A673 (cell line): Measurements from ENCODE around the gene PARVA. TPM values are rescaled to one million over a fixed set of nuclear protein-coding genes. Genes with fewer than 3 reads are reported as not detected.

Experiments used
- BruUV-seq: library from RNA; stranded (reverse); fragments of 400-500 nt; replicated peaks from 2 replicates; lab custom pipeline; 2021; lab: Mats Ljungman, UMichigan
- CTCF ChIA-PET: fragments of 300-600 bp; sonication (Branson Sonifier 250); formaldehyde crosslinking; loops from one replicate; lab custom pipeline; 2022; ENCODE audit warnings: antibody characterized with exemption; lab: Charles Lee
- POLR2A ChIA-PET: fragments of 300-600 bp; sonication (Branson Sonifier 250); formaldehyde crosslinking; loops from one replicate; lab custom pipeline; 2022; ENCODE audit warnings: antibody characterized with exemption; ENCODE audit not compliant: low non-redundant PET; lab: Charles Lee
- DNase-seq: peaks from one replicate; pipeline ENCODE4 v3.0.0-alpha.2; 2015; ENCODE audit warnings: low spot score
- H3K27ac ChIP-seq: fragments of 200-600 bp; sonication (generic); 2 replicates; pipeline ENCODE4 v1.5.1; 2016; ENCODE audit warnings: mixed run types, low read depth, mild to moderate bottlenecking, mixed read lengths, antibody characterized with exemption, low read length; ENCODE audit not compliant: poor library complexity, severe bottlenecking
- H3K27me3 ChIP-seq: fragments of 200-600 bp; sonication (generic); replicated peaks from 2 replicates; pipeline ENCODE4 v1.6.1; 2017; ENCODE audit warnings: mixed run types, low read depth, mild to moderate bottlenecking, mixed read lengths, antibody characterized with exemption, low read length; ENCODE audit not compliant: insufficient read depth, poor library complexity
- H3K36me3 ChIP-seq: fragments of 200-600 bp; sonication (generic); 2 replicates; pipeline ENCODE4 v1.6.1; 2016; ENCODE audit warnings: mixed run types, mild to moderate bottlenecking, mixed read lengths, antibody characterized with exemption, low read length; ENCODE audit not compliant: insufficient read depth, poor library complexity, severe bottlenecking
- H3K4me1 ChIP-seq: fragments of 200-600 bp; sonication (generic); 2 replicates; pipeline ENCODE4 v1.6.1; 2017; ENCODE audit warnings: mixed run types, mild to moderate bottlenecking, mixed read lengths, antibody characterized with exemption, low read length; ENCODE audit not compliant: insufficient read depth, poor library complexity, severe bottlenecking
- H3K4me3 ChIP-seq: fragments of 200-600 bp; sonication (generic); 2 replicates; pipeline ENCODE4 v1.5.1; 2016; ENCODE audit warnings: low read depth, mixed run types, mild to moderate bottlenecking, mixed read lengths, low read length; ENCODE audit not compliant: poor library complexity, severe bottlenecking
- H3K9me3 ChIP-seq: fragments of 200-600 bp; sonication (generic); 2 replicates; pipeline ENCODE4 v1.6.1; 2016; ENCODE audit warnings: mixed run types, low read depth, mild to moderate bottlenecking, mixed read lengths, antibody characterized with exemption, low read length; ENCODE audit not compliant: poor library complexity, severe bottlenecking
- CTCF ChIP-seq: fragments of 300-800, 200-600 bp; sonication (generic); conservative IDR thresholded peaks from 2 replicates; pipeline ENCODE4 v1.5.1; 2017; ENCODE audit warnings: low read depth, mild to moderate bottlenecking, antibody characterized with exemption, low read length, moderate library complexity, mixed read lengths
- EZH2 ChIP-seq: fragments of 200-600 bp; sonication (generic); IDR thresholded peaks from 2 replicates; pipeline ENCODE4 v1.6.1; 2017; ENCODE audit warnings: borderline replicate concordance, low read depth, mild to moderate bottlenecking, mixed read lengths, antibody characterized with exemption, low read length; ENCODE audit not compliant: poor library complexity, severe bottlenecking
- intact Hi-C: fragments of 100-400 bp; cut with micrococcal nuclease; formaldehyde crosslinking; loops from one replicate; pipeline ENCODE4 v1.10.0; 2022; ENCODE audit not compliant: unreplicated experiment
- total RNA-seq: library from RNA; stranded (reverse); gene quantifications from 2 replicates; pipeline ENCODE4 v1.2.3, GENCODE V29; 2021

The PARVA gene
- total RNA-seq, 1 experiment from 2014 or later = 15.2 TPM

- POLR2A ChIA-PET = no interaction called here
- Histone ChIP-seq H3K4me3 (no peak overlapping the region), H3K27ac (no peak overlapping the region), H3K4me1 (no peaks in the 10 kb centered on the region), H3K36me3 (no peaks in the 10 kb centered on the region), H3K9me3 (no peaks in the 10 kb centered on the region), H3K27me3 (no peaks in the 10 kb centered on the region)
- TF ChIP-seq CTCF = no peak
- TF ChIP-seq EZH2 = no peak
- intact Hi-C loops = no loop called here
- BruUV-seq = no TSS peak
- no peak for DNase-seq
- CTCF ChIA-PET = no interaction called here
Observed at GRCh38 chr11:12467610-12468009, 90.2 kb downstream of the PARVA start.

GRCh38 chr11:12469451-12469850 lies 92.1 kb downstream of the PARVA start:
- POLR2A ChIA-PET = no interaction called here
- intact Hi-C loops = no loop called here

GRCh38 chr11:12470236-12470635 lies 92.9 kb downstream of the PARVA start:
- ChIA-PET CTCF (no interaction called here), POLR2A (no interaction called here)
- TF ChIP-seq CTCF = no peak
- TF ChIP-seq EZH2 = no peak

More at GRCh38 chr11:12469451-12469850, 92.1 kb downstream of the PARVA start:
- DNase-seq = no peak
- TF ChIP-seq EZH2 = no peak
- H3K36me3 ChIP-seq = no peaks in the 10 kb centered on the region
- no peaks in the 10 kb centered on the region for H3K4me1 ChIP-seq
- CTCF ChIA-PET = no interaction called here
- no peak overlapping the region for H3K4me3 ChIP-seq
- no peaks in the 10 kb centered on the region for H3K27me3 ChIP-seq
- H3K27ac ChIP-seq = no peak overlapping the region
- H3K9me3 ChIP-seq = no peaks in the 10 kb centered on the region
- no TSS peak for BruUV-seq

GRCh38 chr11:12472401-12473005 lies 95.1 kb downstream of the PARVA start:
- POLR2A ChIA-PET = no interaction called here
- no peaks in the 10 kb centered on the region for H3K9me3 ChIP-seq
- intact Hi-C loops = no loop called here
- CTCF ChIA-PET = interaction anchor here (0.6 kb wide), 1 partner anchor 452 kb away, joined by 3 read pairs; no protein-coding TSS in a partner anchor
- H3K4me1 ChIP-seq = no peaks in the 10 kb centered on the region
- H3K27me3 ChIP-seq = no peaks in the 10 kb centered on the region
- no peak for DNase-seq
- no peak overlapping the region for H3K4me3 ChIP-seq
- H3K27ac ChIP-seq = no peak overlapping the region
- no TSS peak for BruUV-seq
- H3K36me3 ChIP-seq = no peaks in the 10 kb centered on the region
- TF ChIP-seq EZH2 (no peak), CTCF (no peak)

More at GRCh38 chr11:12470236-12470635, 92.9 kb downstream of the PARVA start:
- DNase-seq = no peak
- Histone ChIP-seq H3K27ac (no peak overlapping the region), H3K9me3 (no peaks in the 10 kb centered on the region), H3K4me1 (no peaks in the 10 kb centered on the region), H3K27me3 (no peaks in the 10 kb centered on the region), H3K4me3 (no peak overlapping the region), H3K36me3 (no peaks in the 10 kb centered on the region)
- BruUV-seq = no TSS peak
- intact Hi-C loops = no loop called here
